ENCODE measurements around the gene ANGEL1.

ANGEL1 gene

GRCh38 chr14:76827696-76828296 lies 15.1 kb upstream of the ANGEL1 start:
- TF ChIP-seq TSHZ2 (CRISPR knock-in tag; IDR thresholded peaks at IDR 0.05) (no peak), ZNF70 (CRISPR knock-in tag; IDR thresholded peaks at IDR 0.05) (no peak), SNAI2 (CRISPR knock-in tag; IDR thresholded peaks at IDR 0.05) (no peak), OSR1 (CRISPR knock-in tag; IDR thresholded peaks at IDR 0.05) (no peak), TOX (CRISPR knock-in tag; IDR thresholded peaks at IDR 0.05; ENCODE audit: borderline replicate concordance) (no peak)
- no peak for ATAC-seq

GRCh38 chr14:76826122-76826521 lies 13.4 kb upstream of the ANGEL1 start, which contains the start of gene LRRC74A:
Gene LRRC74A, plus strand, starts transcription at chr14:76826408. Its CDS starts 290 bp downstream, at chr14:76826698.
- no peak for ATAC-seq
- no peak for TF ChIP-seq ZFP3 (CRISPR knock-in tag; IDR thresholded peaks at IDR 0.05)
- no peak for TF ChIP-seq POU6F1 (CRISPR knock-in tag; IDR thresholded peaks at IDR 0.05; ENCODE audit: borderline replicate concordance, low read depth)
- TF ChIP-seq CREB5 (CRISPR knock-in tag; IDR thresholded peaks at IDR 0.05; ENCODE audit: low read depth) = no peak
- no peak for TF ChIP-seq OSR1 (CRISPR knock-in tag; IDR thresholded peaks at IDR 0.05)

- ATAC-seq = no peak
- TF ChIP-seq BACH2 (CRISPR knock-in tag; IDR thresholded peaks at IDR 0.05; ENCODE audit: borderline replicate concordance) (no peak), PPARA (CRISPR knock-in tag; IDR thresholded peaks at IDR 0.05; ENCODE audit: borderline replicate concordance) (no peak), OSR1 (CRISPR knock-in tag; IDR thresholded peaks at IDR 0.05) (no peak), ARNTL (CRISPR knock-in tag; IDR thresholded peaks at IDR 0.05; ENCODE audit: borderline replicate concordance, low read depth) (no peak), TSHZ2 (CRISPR knock-in tag; IDR thresholded peaks at IDR 0.05) (no peak), CREB5 (CRISPR knock-in tag; IDR thresholded peaks at IDR 0.05; ENCODE audit: low read depth) (no peak), ZNF8 (CRISPR knock-in tag; IDR thresholded peaks at IDR 0.05) (no peak), TOX (CRISPR knock-in tag; IDR thresholded peaks at IDR 0.05; ENCODE audit: borderline replicate concordance) (no peak), ZFP3 (CRISPR knock-in tag; IDR thresholded peaks at IDR 0.05) (no peak), TCF4 (CRISPR knock-in tag; IDR thresholded peaks at IDR 0.05; ENCODE audit: borderline replicate concordance) (no peak), ZNF565 (CRISPR knock-in tag; conservative IDR thresholded peaks at IDR 0.05; ENCODE audit: low read depth) (no peak), ISL1 (CRISPR knock-in tag; IDR thresholded peaks at IDR 0.05) (no peak)
These were observed 8.0 kb upstream of the ANGEL1 start for GRCh38 chr14:76820700-76821099.

All from SK-N-SH treated with all-trans-retinoic acid at 6 μM for 48 hours (cell line).